ENCODE data around the gene HS6ST1.

GRCh38 chr2:128302744-128303067 lies 16.0 kb downstream of the HS6ST1 start:
- TF ChIP-seq POLR2A (IDR thresholded peaks at IDR 0.05): no peak
- no peak for TF ChIP-seq CTCF (IDR thresholded peaks at IDR 0.05)
- TF ChIP-seq POLR2AphosphoS5 (IDR thresholded peaks at IDR 0.05): no peak
- no peak for TF ChIP-seq EP300 (IDR thresholded peaks at IDR 0.05; ENCODE audit: low read depth)
